ENCODE measurements around the gene DRGX. TPM values are rescaled to one million over a fixed set of nuclear protein-coding genes. Genes with fewer than 3 reads are reported as not detected.

The DRGX gene
- total RNA-seq, 1 experiment from 2014 or later, result not detected

GRCh38 chr10:49398986-49399385, 3.1 kb upstream of the DRGX start:
- peaks cover 63% of the 10 kb centered on the region for H3K27me3 ChIP-seq (replicated peaks)
- no peak for DNase-seq (ENCODE audit: low read depth in 1 of 2, low spot score in 2 of 2)
- no peak overlapping the region for H3K27ac ChIP-seq
- no peaks in the 10 kb centered on the region; the same call in 1 of the 2 replicates for H3K9me3 ChIP-seq (replicated peaks)
- H3K4me1 ChIP-seq (replicated peaks), result peaks cover 4% of the 10 kb centered on the region
- no peak overlapping the region for H3K4me3 ChIP-seq
- no peaks in the 10 kb centered on the region for H3K36me3 ChIP-seq

DNA sequence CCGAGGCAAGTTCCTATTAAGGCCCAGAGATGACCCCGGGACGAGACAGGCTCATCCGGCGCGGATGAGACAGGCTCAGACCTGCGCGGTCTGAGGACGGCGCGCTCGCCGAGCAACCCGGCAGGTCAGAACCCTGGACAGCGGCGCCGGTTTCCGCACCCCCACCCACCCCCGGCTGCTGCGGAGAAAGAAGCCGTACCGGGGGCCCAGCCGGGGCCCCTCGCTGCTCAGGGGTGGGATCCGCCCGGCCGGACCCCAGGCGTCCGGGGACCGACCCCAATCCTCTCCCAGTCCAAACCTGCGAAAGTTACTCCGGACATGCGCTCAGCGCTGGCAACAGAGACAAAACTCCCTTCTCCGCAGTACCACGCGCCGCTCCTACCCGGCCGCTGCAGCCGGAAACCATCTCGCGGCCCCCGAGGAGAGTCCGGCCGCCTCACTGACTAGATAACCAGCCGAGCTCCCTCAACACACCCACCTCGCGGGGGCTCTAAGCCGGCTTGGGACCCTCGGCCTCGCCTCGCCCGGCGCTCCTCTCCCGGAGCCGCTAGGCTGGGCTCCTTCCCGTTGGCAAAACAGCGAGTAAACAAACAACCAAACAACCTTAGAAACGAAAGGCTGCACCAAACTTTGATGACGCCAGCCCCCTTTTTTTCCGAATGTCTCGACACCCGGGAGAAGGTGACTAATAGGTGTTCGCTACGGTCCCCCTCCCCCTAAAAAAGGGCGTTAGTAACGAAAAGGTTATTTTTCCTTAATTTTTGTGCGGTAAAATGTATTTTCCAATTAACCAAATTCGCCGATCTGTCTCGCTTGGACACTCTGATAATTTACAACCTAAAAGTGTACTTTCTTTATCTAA, 2.3 kb upstream of the DRGX start:
- Histone ChIP-seq H3K4me3 (no peak overlapping the region), H3K27me3 (replicated peaks) (peaks cover 71% of the 10 kb centered on the region), H3K27ac (no peak overlapping the region), H3K36me3 (no peaks in the 10 kb centered on the region), H3K9me3 (replicated peaks) (no peaks in the 10 kb centered on the region; the same call in 1 of the 2 replicates), H3K4me1 (replicated peaks) (peaks cover 4% of the 10 kb centered on the region)
- DNase-seq (ENCODE audit: low read depth in 1 of 2, low spot score in 2 of 2), result peak in 1 of 2 experiments; percentile 36

DNA sequence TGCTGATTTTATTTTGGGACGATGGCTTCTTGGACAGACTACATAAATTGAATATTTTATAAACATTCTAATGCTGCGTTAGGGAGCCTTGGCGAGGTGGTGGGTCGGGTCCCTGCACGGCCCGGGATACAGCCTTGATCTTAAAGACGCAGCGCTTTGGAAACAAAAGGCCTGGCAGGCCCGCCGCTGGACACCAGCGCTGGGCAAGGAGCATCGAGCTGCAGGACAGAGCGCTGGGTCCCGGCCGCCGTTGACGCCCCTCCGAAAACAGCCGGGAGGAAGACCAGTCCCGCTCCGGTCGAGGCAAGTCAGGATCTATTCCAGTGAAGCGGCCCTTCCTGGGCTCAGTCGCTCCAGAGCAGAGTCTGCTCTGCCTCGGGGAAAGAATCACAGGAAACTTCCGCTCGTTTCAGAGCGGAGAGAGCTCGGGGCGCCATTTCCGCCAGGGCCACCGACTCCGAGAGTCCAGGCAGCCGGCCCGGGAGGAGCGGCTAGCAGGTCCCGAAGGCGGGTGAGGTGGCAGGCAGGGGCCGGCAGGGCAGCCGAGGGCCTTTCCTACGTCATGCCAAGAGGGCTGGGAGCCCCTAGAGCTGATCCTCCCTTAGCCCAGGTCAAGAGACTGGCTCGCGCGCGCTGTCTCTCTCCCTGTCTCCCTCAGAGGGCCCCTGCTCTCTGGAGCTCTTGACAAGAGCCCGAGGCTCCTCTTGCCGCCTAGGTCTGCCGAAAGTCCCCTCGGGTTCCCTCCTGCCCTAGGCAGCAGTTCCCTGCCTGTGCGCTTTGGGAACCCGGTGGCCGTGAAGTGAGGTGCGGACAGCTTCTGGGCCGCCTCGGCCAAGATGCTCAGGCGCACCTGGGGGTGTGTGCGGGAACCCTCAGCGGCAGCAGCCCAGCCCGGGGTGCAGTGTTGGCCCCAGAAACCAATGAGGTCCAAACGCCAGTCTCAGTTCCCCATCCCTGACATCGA, 1.4 kb upstream of the DRGX start:
- no peak overlapping the region for H3K27ac ChIP-seq
- H3K9me3 ChIP-seq (replicated peaks), result no peaks in the 10 kb centered on the region; the same call in 1 of the 2 replicates
- no peaks in the 10 kb centered on the region for H3K36me3 ChIP-seq
- H3K27me3 ChIP-seq (replicated peaks), result peaks cover 80% of the 10 kb centered on the region
- no peak overlapping the region for H3K4me3 ChIP-seq
- DNase-seq (ENCODE audit: low read depth in 1 of 2, low spot score in 2 of 2), result peak in 1 of 2 experiments; percentile 11
- H3K4me1 ChIP-seq (replicated peaks), result peaks cover 4% of the 10 kb centered on the region

DNA sequence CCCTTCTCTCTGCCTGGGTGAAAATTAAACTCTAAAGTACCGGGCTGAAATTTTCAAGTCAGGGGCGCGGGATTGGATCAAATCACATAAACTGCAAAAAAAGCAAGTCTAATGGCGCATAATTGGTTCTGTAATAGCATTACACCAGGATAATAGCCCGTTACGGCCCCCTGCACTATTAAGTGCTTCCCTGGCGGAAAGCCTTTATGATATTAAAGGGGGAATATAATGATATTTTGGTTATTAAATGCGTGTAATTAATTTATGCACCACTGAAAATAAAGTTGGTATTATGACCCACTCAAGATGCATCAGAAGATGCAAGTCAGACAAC, 744 bp upstream of the DRGX start:
- DNase-seq (ENCODE audit: low read depth in 1 of 2, low spot score in 2 of 2), result no peak
- Histone ChIP-seq H3K9me3 (replicated peaks) (no peaks in the 10 kb centered on the region; the same call in 1 of the 2 replicates), H3K36me3 (no peaks in the 10 kb centered on the region), H3K27ac (no peak overlapping the region), H3K27me3 (replicated peaks) (peaks cover 81% of the 10 kb centered on the region), H3K4me1 (replicated peaks) (peaks cover 4% of the 10 kb centered on the region), H3K4me3 (no peak overlapping the region)

DNA sequence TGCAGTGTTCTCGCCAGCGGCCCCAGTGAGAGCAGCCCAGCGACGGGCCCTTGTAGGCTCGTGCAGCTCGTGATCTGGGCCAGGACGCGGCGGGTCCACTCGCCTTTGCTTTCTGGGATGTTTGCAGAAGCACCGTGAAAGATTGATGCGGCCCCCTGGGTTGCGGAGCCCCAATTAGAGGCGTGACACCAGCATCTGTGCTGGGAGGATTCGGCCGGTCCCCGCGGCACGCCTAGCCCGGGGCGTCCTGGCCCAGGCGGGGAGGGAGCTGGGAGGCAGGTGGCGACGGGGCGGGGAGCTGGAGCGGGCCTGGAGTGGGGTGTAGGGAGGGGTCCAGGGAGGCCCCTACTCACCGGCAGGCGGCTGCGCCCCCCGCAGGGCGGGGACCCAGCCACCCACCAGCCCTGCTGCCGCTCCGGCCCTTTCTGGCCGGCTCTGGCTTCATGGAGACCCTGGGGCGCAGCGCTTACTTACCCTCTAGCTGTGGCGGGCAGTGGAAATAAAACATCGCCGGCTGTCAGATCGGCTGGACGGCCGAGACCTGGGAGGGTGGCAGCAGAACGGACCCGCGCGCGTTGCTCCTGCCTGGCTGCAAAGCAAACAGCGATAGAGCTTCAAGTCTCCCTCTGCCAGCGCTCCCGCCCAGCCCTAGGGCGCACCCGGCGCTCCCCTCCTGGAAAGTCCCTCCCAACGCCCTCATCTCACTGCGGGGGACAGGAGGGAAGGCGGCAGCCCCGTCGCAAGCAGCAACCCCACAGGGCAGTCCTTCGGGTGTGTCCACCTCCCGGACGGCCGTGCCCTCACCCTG, 752 bp downstream of the DRGX start:
- Histone ChIP-seq H3K27me3 (replicated peaks) (peaks cover 80% of the 10 kb centered on the region), H3K9me3 (replicated peaks) (no peaks in the 10 kb centered on the region; the same call in 1 of the 2 replicates), H3K27ac (no peak overlapping the region), H3K36me3 (no peaks in the 10 kb centered on the region), H3K4me3 (no peak overlapping the region), H3K4me1 (replicated peaks) (peaks cover 4% of the 10 kb centered on the region)
- no peak for DNase-seq (ENCODE audit: low read depth in 1 of 2, low spot score in 2 of 2)

- H3K36me3 ChIP-seq, result no peaks in the 10 kb centered on the region
- H3K4me1 ChIP-seq (replicated peaks), result peaks cover 4% of the 10 kb centered on the region
- DNase-seq (ENCODE audit: low read depth in 1 of 2, low spot score in 2 of 2), result no peak
- H3K27me3 ChIP-seq (replicated peaks), result peaks cover 69% of the 10 kb centered on the region
- no peaks in the 10 kb centered on the region; the same call in 1 of the 2 replicates for H3K9me3 ChIP-seq (replicated peaks)
- H3K27ac ChIP-seq, result no peak overlapping the region
- no peak overlapping the region for H3K4me3 ChIP-seq
Observed at GRCh38 chr10:49393757-49394156, 2.1 kb downstream of the DRGX start.

GRCh38 chr10:49393301-49393700, 2.6 kb downstream of the DRGX start:
- Histone ChIP-seq H3K9me3 (replicated peaks) (no peaks in the 10 kb centered on the region; the same call in 1 of the 2 replicates), H3K4me3 (no peak overlapping the region), H3K27ac (no peak overlapping the region), H3K4me1 (replicated peaks) (peaks cover 2% of the 10 kb centered on the region), H3K36me3 (no peaks in the 10 kb centered on the region), H3K27me3 (replicated peaks) (peaks cover 64% of the 10 kb centered on the region)
- DNase-seq (ENCODE audit: low read depth in 1 of 2, low spot score in 2 of 2), result no peak

DNA sequence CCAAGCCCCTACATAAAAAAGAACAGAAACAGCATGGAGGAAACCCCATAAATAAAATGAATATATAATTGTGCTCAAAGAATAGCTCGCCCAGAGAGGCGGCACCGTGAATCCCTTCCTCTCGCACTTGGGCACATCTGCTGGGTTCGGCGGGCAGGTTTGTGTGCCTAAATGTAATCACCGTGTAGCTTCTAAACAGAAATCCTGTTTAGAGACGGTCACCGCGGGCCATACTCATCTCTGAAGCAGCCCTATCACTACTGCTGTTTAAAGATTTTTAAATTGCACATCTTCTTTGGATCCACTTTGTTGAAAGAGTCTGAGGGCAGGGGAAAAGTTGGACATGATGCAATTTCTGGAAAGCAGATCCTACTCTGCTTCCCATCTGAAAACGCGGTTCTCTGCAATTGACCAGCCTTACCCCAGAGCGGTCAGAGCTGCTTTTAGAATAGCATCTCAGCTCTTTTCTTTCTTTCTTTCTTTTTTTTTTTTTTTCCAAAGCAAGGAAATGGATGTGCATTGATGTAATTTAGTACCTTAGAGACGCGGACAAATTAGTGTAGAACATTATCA, 6.4 kb downstream of the DRGX start:
- no peaks in the 10 kb centered on the region for H3K9me3 ChIP-seq (replicated peaks)
- DNase-seq (ENCODE audit: low read depth in 1 of 2, low spot score in 2 of 2), result no peak
- no peaks in the 10 kb centered on the region for H3K36me3 ChIP-seq
- no peaks in the 10 kb centered on the region for H3K4me1 ChIP-seq (replicated peaks)
- no peak overlapping the region for H3K4me3 ChIP-seq
- no peak overlapping the region for H3K27ac ChIP-seq
- H3K27me3 ChIP-seq (replicated peaks), result peaks cover 26% of the 10 kb centered on the region

- no peak for DNase-seq (ENCODE audit: low read depth in 1 of 2, low spot score in 2 of 2)
- Histone ChIP-seq H3K27ac (no peak overlapping the region), H3K9me3 (replicated peaks) (no peaks in the 10 kb centered on the region), H3K36me3 (no peaks in the 10 kb centered on the region), H3K27me3 (replicated peaks) (peaks cover 13% of the 10 kb centered on the region), H3K4me1 (replicated peaks) (no peaks in the 10 kb centered on the region), H3K4me3 (no peak overlapping the region)
Observed at GRCh38 chr10:49388161-49388560, 7.7 kb downstream of the DRGX start.

- Histone ChIP-seq H3K4me3 (no peak overlapping the region), H3K27ac (no peak overlapping the region), H3K9me3 (replicated peaks) (no peaks in the 10 kb centered on the region), H3K4me1 (replicated peaks) (no peaks in the 10 kb centered on the region), H3K27me3 (replicated peaks) (peaks cover 4% of the 10 kb centered on the region), H3K36me3 (no peaks in the 10 kb centered on the region)
- DNase-seq (ENCODE audit: low read depth in 1 of 2, low spot score in 2 of 2), result peak in 1 of 2 experiments; percentile 7
Observed at GRCh38 chr10:49387071-49387470, 8.8 kb downstream of the DRGX start.

- Histone ChIP-seq H3K27me3 (replicated peaks) (no peaks in the 10 kb centered on the region; the same call in 1 of the 2 replicates), H3K4me3 (no peak overlapping the region), H3K27ac (no peak overlapping the region), H3K4me1 (replicated peaks) (no peaks in the 10 kb centered on the region), H3K36me3 (no peaks in the 10 kb centered on the region), H3K9me3 (replicated peaks) (no peaks in the 10 kb centered on the region)
- DNase-seq (ENCODE audit: low read depth in 1 of 2, low spot score in 2 of 2), result no peak
Observed at GRCh38 chr10:49385939-49386922, 9.7 kb downstream of the DRGX start.

DNA sequence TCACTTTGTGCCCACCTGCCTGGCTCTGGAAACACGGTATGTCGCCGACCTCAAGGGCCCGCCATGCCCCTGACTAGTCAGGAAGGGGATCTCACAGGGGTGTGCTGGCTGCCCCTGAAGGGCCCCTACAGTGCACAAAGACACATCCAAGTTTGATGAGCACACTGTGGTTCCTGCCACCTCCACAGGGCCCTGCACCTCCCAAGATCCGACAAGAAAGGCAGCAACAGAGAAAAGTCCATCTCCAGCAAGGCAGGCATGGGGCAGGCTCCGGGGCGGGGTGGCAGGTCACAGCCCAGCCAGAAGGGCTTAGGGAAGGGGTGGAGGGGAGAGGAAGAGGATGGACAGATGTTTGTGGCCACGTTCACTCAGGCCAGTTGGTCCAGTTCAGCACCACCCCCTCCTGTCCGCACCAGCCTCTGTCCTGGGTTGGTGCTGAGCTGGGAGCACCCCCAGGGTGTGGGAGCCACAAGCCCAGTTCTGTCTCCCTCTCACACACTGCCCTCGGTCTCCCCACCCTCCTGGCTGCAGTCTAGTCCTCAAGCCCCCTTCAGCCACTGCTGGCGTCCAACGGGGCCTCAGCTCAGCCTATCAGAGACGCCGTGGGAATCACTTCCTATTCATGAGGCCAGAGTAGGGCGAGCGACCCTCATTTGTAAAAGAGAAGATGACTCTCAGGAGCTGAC, 11.5 kb downstream of the DRGX start:
- Histone ChIP-seq H3K36me3 (no peaks in the 10 kb centered on the region), H3K9me3 (replicated peaks) (no peaks in the 10 kb centered on the region), H3K4me1 (replicated peaks) (no peaks in the 10 kb centered on the region), H3K4me3 (no peak overlapping the region), H3K27ac (no peak overlapping the region), H3K27me3 (replicated peaks) (no peaks in the 10 kb centered on the region; the same call in 1 of the 2 replicates)
- DNase-seq (ENCODE audit: low read depth in 1 of 2, low spot score in 2 of 2), result no peak

Measured in SJSA1 (cell line).